Esophagus (tissue), 2 donors: Measurements from ENCODE around the gene IL20. TPM values are rescaled to one million over a fixed set of nuclear protein-coding genes. Genes with fewer than 3 reads are reported as not detected.

Experiments used
- H3K27ac ChIP-seq, 2 donors: one replicate each; pipeline ENCODE4 v1.5.1; 2013; ENCODE audit warnings: low read depth in 2 of 2, mild to moderate bottlenecking in 2 of 2, inconsistent platforms in 1 of 2, low read length in 1 of 2, moderate library complexity in 1 of 2
- H3K27me3 ChIP-seq, 2 donors: one replicate each; pipeline ENCODE4 v1.6.1; 2013; ENCODE audit warnings: low read length in 2 of 2, control low read depth in 1 of 2, mild to moderate bottlenecking in 1 of 2; ENCODE audit not compliant: insufficient read depth in 2 of 2, control insufficient read depth in 1 of 2
- H3K36me3 ChIP-seq, 2 donors: one replicate each; pipeline ENCODE4 v1.6.1; 2013; ENCODE audit warnings: low read length in 1 of 2; ENCODE audit not compliant: control insufficient read depth in 2 of 2, insufficient read depth in 2 of 2
- H3K4me1 ChIP-seq, 2 donors: one replicate each; pipeline ENCODE4 v1.6.1; 2013; ENCODE audit warnings: low read length in 1 of 2; ENCODE audit not compliant: control insufficient read depth in 2 of 2, insufficient read depth in 2 of 2
- H3K4me3 ChIP-seq, 2 donors: one replicate each; pipeline ENCODE4 v1.5.1; 2013; ENCODE audit warnings: low read length in 2 of 2, mild to moderate bottlenecking in 2 of 2, low read depth in 1 of 2, moderate library complexity in 1 of 2
- H3K9me3 ChIP-seq, 2 donors: one replicate each; pipeline ENCODE4 v1.6.1; 2013; ENCODE audit warnings: mild to moderate bottlenecking in 2 of 2, low read depth in 1 of 2, low read length in 1 of 2, moderate library complexity in 1 of 2; ENCODE audit not compliant: control insufficient read depth in 2 of 2, insufficient read depth in 1 of 2
- WGBS, 2 donors: extraction: QIAGEN DNeasy Blood & Tissue Kit; methylation state at CpG; one replicate each; pipeline ENCODE4 v1.1.7; 2013; 5-methylcytosine and 5-hydroxymethylcytosine counted together
- polyA plus RNA-seq, 2 donors: library from polyadenylated mRNA; stranded (reverse); fragments of 200-250 nt; gene quantifications; one replicate each; pipeline ENCODE4 v1.2.3, GENCODE V29; 2013
- donor health status: healthy with polysubstance abuse.
- donor health status: Bipolar disorder and iron deficiency.

IL20 gene
- polyA plus RNA-seq, 2 donors, result 0.05 TPM; not detected in 1

- Histone ChIP-seq H3K9me3 (no peaks in the 10 kb centered on the region), H3K4me1 (no peaks in the 10 kb centered on the region), H3K27me3 (no peaks in the 10 kb centered on the region)
Measured at GRCh38 chr1:206867716-206868115, 2.3 kb downstream of the IL20 start.

GRCh38 chr1:206868264-206868663, 2.8 kb downstream of the IL20 start:
- Histone ChIP-seq H3K27ac (no peak overlapping the region), H3K9me3 (no peaks in the 10 kb centered on the region), H3K4me3 (no peak overlapping the region), H3K27me3 (no peaks in the 10 kb centered on the region), H3K4me1 (no peaks in the 10 kb centered on the region), H3K36me3 (no peaks in the 10 kb centered on the region)
- WGBS, 2 donors, result 63 to 70% methylated on average over 1 of the region's 1 CpG

More at GRCh38 chr1:206867716-206868115, 2.3 kb downstream of the IL20 start:
- H3K27ac ChIP-seq, result no peak overlapping the region
- no peak overlapping the region for H3K4me3 ChIP-seq
- H3K36me3 ChIP-seq, result no peaks in the 10 kb centered on the region

- no peaks in the 10 kb centered on the region for H3K36me3 ChIP-seq
- H3K27me3 ChIP-seq, result no peaks in the 10 kb centered on the region
- no peak overlapping the region for H3K27ac ChIP-seq
- WGBS, 2 donors, result 86 to 88% methylated on average over 3 of the region's 3 CpGs
- H3K4me1 ChIP-seq, result no peaks in the 10 kb centered on the region
- no peak overlapping the region for H3K4me3 ChIP-seq
- no peaks in the 10 kb centered on the region for H3K9me3 ChIP-seq
Measured at GRCh38 chr1:206872139-206872538, 6.7 kb downstream of the IL20 start.

GRCh38 chr1:206873603-206874188, 8.3 kb downstream of the IL20 start:
- no peaks in the 10 kb centered on the region for H3K4me1 ChIP-seq
- H3K27me3 ChIP-seq, result no peaks in the 10 kb centered on the region
- no peak overlapping the region for H3K4me3 ChIP-seq
- peak overlapping the region in 1 of 2 donors; percentile 17 for H3K27ac ChIP-seq
- peaks cover 2 to 4% of the 10 kb centered on the region in 2 donors for H3K9me3 ChIP-seq
- WGBS, 2 donors, result 45 to 64% methylated on average over 3 of the region's 3 CpGs
- H3K36me3 ChIP-seq, result no peaks in the 10 kb centered on the region

GRCh38 chr1:206875752-206876377, 10.4 kb downstream of the IL20 start:
- H3K27me3 ChIP-seq, result no peaks in the 10 kb centered on the region
- H3K4me1 ChIP-seq, result no peaks in the 10 kb centered on the region
- no peaks in the 10 kb centered on the region for H3K36me3 ChIP-seq
- 81 to 85% methylated on average over 3 of the region's 3 CpGs for whole genome bisulfite sequencing, 2 donors
- H3K4me3 ChIP-seq, result no peak overlapping the region
- no peak overlapping the region for H3K27ac ChIP-seq
- H3K9me3 ChIP-seq, result peaks cover 2 to 4% of the 10 kb centered on the region in 2 donors

- H3K4me1 ChIP-seq, result no peaks in the 10 kb centered on the region
- H3K4me3 ChIP-seq, result no peak overlapping the region
- H3K9me3 ChIP-seq, result peaks cover 2 to 4% of the 10 kb centered on the region in 2 donors
- H3K27ac ChIP-seq, result no peak overlapping the region
- H3K36me3 ChIP-seq, result no peaks in the 10 kb centered on the region
- no peaks in the 10 kb centered on the region for H3K27me3 ChIP-seq
Measured at GRCh38 chr1:206878456-206878855, 13.0 kb downstream of the IL20 start.

- peaks cover 2 to 4% of the 10 kb centered on the region in 2 donors for H3K9me3 ChIP-seq
- no peaks in the 10 kb centered on the region for H3K36me3 ChIP-seq
- 79 to 82% methylated on average over 3 of the region's 3 CpGs for WGBS, 2 donors
- H3K4me3 ChIP-seq, result no peak overlapping the region
- no peaks in the 10 kb centered on the region for H3K27me3 ChIP-seq
- H3K27ac ChIP-seq, result no peak overlapping the region
- H3K4me1 ChIP-seq, result no peaks in the 10 kb centered on the region
Measured at GRCh38 chr1:206880314-206880713, 14.9 kb downstream of the IL20 start.

- 72 to 76% methylated on average over 3 of the region's 3 CpGs for WGBS, 2 donors
- Histone ChIP-seq H3K4me1 (no peaks in the 10 kb centered on the region), H3K27ac (no peak overlapping the region), H3K36me3 (no peaks in the 10 kb centered on the region), H3K27me3 (no peaks in the 10 kb centered on the region), H3K9me3 (peaks cover 2 to 4% of the 10 kb centered on the region in 2 donors), H3K4me3 (no peak overlapping the region)
Measured at GRCh38 chr1:206882555-206882954, 17.1 kb downstream of the IL20 start.

- 94 to 97% methylated on average over 1 of the region's 1 CpG for WGBS, 2 donors
Measured at GRCh38 chr1:206883160-206883559, 17.7 kb downstream of the IL20 start.

GRCh38 chr1:206883876-206884275, 18.5 kb downstream of the IL20 start:
- no peak overlapping the region for H3K27ac ChIP-seq
- no peaks in the 10 kb centered on the region for H3K9me3 ChIP-seq
- no peak overlapping the region for H3K4me3 ChIP-seq
- H3K4me1 ChIP-seq, result no peaks in the 10 kb centered on the region
- 88 to 96% methylated on average over 2 of the region's 2 CpGs for WGBS, 2 donors
- no peaks in the 10 kb centered on the region for H3K27me3 ChIP-seq
- H3K36me3 ChIP-seq, result no peaks in the 10 kb centered on the region

More at GRCh38 chr1:206883160-206883559, 17.7 kb downstream of the IL20 start:
- H3K9me3 ChIP-seq, result peaks cover 2 to 3% of the 10 kb centered on the region in 2 donors
- H3K36me3 ChIP-seq, result no peaks in the 10 kb centered on the region
- no peaks in the 10 kb centered on the region for H3K27me3 ChIP-seq
- no peak overlapping the region for H3K27ac ChIP-seq
- H3K4me1 ChIP-seq, result no peaks in the 10 kb centered on the region
- no peak overlapping the region for H3K4me3 ChIP-seq
